ES-I3 (cell line): ENCODE measurements around the gene INPP5B.
A peak's percentile ranks its signal among the peaks of the same experiment; 100 is the strongest.
"Not testable (repeated sequence)": the region's sequence is repeated elsewhere in the genome, so short reads cannot be mapped to it uniquely, and the experiment has no call there.

ENCODE experiments used
- H3K36me3 ChIP-seq: 2 replicates; pipeline ENCODE4 v1.6.1; 2013; ENCODE audit warnings: mild to moderate bottlenecking, low read length, control low read depth, moderate library complexity; ENCODE audit not compliant: insufficient read depth
- H3K4me1 ChIP-seq: 2 replicates; pipeline ENCODE4 v1.6.1; 2013; ENCODE audit warnings: mild to moderate bottlenecking, control low read depth, low read length; ENCODE audit not compliant: insufficient read depth
- H3K9ac ChIP-seq: 2 replicates; pipeline ENCODE4 v1.6.1; 2013; ENCODE audit warnings: low read depth, mild to moderate bottlenecking, low read length, moderate library complexity
- H3K9me3 ChIP-seq: 2 replicates; pipeline ENCODE4 v1.6.1; 2013; ENCODE audit warnings: mild to moderate bottlenecking, low read length, moderate library complexity; ENCODE audit not compliant: control insufficient read depth, insufficient read depth

Gene INPP5B

GRCh38 chr1:37946703-37947360, at the start of gene INPP5B:
INPP5B (minus strand) TSS chr1:37947053; CDS start chr1:37946308, 745 bp downstream.
- H3K9ac ChIP-seq, result peak within 1 kb of the TSS; percentile 75
- H3K9me3 ChIP-seq, result no peaks in the 10 kb centered on the region; the same call in 1 of the 2 replicates
- peaks cover 11% of the 10 kb centered on the region; the same call in 1 of the 2 replicates for H3K4me1 ChIP-seq
- H3K36me3 ChIP-seq, result no peaks in the 10 kb centered on the region; the same call in 1 of the 2 replicates

GRCh38 chr1:37995751-37996345, 49.0 kb upstream of the INPP5B start:
- Histone ChIP-seq H3K36me3 (peaks cover 10% of the 10 kb centered on the region; the same call in 1 of the 2 replicates), H3K9ac (peak overlapping the region; percentile 48; the same call in 1 of the 2 replicates), H3K4me1 (peaks cover 25% of the 10 kb centered on the region), H3K9me3 (no peaks in the 10 kb centered on the region)

- peak overlapping the region; percentile 48 for H3K9ac ChIP-seq
- peaks cover 17% of the 10 kb centered on the region for H3K4me1 ChIP-seq
Measured at GRCh38 chr1:37994886-37995566, 48.2 kb upstream of the INPP5B start.

GRCh38 chr1:37989361-37989930, 42.6 kb upstream of the INPP5B start:
- H3K9ac ChIP-seq, result peak overlapping the region; percentile 79
- no peaks in the 10 kb centered on the region for H3K9me3 ChIP-seq
- no peaks in the 10 kb centered on the region for H3K4me1 ChIP-seq
- peaks cover 19% of the 10 kb centered on the region for H3K36me3 ChIP-seq

More at GRCh38 chr1:37994886-37995566, 48.2 kb upstream of the INPP5B start:
- Histone ChIP-seq H3K9me3 (no peaks in the 10 kb centered on the region), H3K36me3 (peaks cover 10% of the 10 kb centered on the region; the same call in 1 of the 2 replicates)

GRCh38 chr1:37987679-37988078, 40.8 kb upstream of the INPP5B start:
- H3K9ac ChIP-seq, result no peak overlapping the region
- no peaks in the 10 kb centered on the region for H3K9me3 ChIP-seq
- peaks cover 26% of the 10 kb centered on the region for H3K36me3 ChIP-seq
- no peaks in the 10 kb centered on the region for H3K4me1 ChIP-seq

DNA sequence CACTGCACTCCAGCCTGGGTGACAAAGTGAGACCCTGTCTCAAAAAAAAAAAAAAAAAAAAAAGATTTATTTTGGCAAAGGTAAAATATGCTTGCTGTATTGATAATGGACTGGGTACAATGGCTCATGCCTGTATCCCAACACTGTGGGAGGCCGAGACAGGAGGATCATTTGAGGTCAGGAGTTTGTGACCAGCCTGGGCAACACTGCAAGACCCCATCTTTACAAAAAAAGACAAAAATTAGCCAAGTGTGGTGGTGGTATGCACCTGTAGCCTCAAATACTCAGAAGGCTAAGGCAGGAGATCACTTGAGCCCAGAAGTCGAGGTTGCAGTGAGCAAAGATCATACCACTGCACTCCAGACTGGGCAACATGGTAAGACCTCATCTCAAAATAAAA, 36.7 kb upstream of the INPP5B start:
- Histone ChIP-seq H3K9me3 (no peaks in the 10 kb centered on the region), H3K4me1 (no peaks in the 10 kb centered on the region), H3K9ac (no peak overlapping the region), H3K36me3 (peaks cover 50% of the 10 kb centered on the region)

- Histone ChIP-seq H3K4me1 (no peaks in the 10 kb centered on the region), H3K9me3 (no peaks in the 10 kb centered on the region), H3K9ac (no peak overlapping the region), H3K36me3 (peaks cover 37% of the 10 kb centered on the region)
Measured at GRCh38 chr1:37978541-37978940, 31.7 kb upstream of the INPP5B start.

- H3K36me3 ChIP-seq, result peaks cover 27% of the 10 kb centered on the region
- H3K4me1 ChIP-seq, H3K9ac ChIP-seq, H3K9me3 ChIP-seq: not testable (repeated sequence)
Measured at GRCh38 chr1:37975083-37975482, 28.2 kb upstream of the INPP5B start.

- Histone ChIP-seq H3K9me3 (no peaks in the 10 kb centered on the region), H3K9ac (no peak overlapping the region), H3K36me3 (peaks cover 22% of the 10 kb centered on the region), H3K4me1 (no peaks in the 10 kb centered on the region)
Measured at GRCh38 chr1:37974567-37974966, 27.7 kb upstream of the INPP5B start.

- H3K9me3 ChIP-seq, H3K4me1 ChIP-seq, H3K9ac ChIP-seq: not testable (repeated sequence)
- H3K36me3 ChIP-seq, result peaks cover 19% of the 10 kb centered on the region
Measured at GRCh38 chr1:37973684-37974083, 26.8 kb upstream of the INPP5B start.

GRCh38 chr1:37965301-37965700, 18.4 kb upstream of the INPP5B start:
- Histone ChIP-seq H3K36me3 (peaks cover 12% of the 10 kb centered on the region), H3K9ac (no peak overlapping the region), H3K4me1 (no peaks in the 10 kb centered on the region), H3K9me3 (no peaks in the 10 kb centered on the region)

GRCh38 chr1:37964106-37964505, 17.3 kb upstream of the INPP5B start:
- H3K9me3 ChIP-seq, H3K9ac ChIP-seq, H3K4me1 ChIP-seq: not testable (repeated sequence)
- H3K36me3 ChIP-seq, result peaks cover 14% of the 10 kb centered on the region

DNA sequence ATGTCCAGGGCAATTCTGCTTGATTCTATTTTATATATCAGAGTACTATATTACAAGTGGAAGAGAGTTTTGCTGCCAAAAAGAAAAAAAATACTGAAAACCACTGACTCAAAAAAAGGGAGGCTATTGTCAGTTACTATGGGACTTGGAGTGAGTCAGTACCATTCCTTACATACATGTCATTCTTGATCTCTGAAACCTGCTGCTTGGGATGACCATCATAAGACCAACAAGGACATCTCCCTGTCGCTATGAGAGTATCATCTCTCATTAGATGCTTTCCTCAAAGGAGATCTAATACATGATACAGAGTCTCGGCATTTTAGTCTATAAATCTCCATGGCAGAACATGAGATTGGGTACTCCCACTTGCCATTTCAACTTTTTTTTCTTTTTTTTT, 11.8 kb upstream of the INPP5B start:
- Histone ChIP-seq H3K9me3 (no peaks in the 10 kb centered on the region), H3K4me1 (no peaks in the 10 kb centered on the region), H3K9ac (no peak overlapping the region), H3K36me3 (peaks cover 18% of the 10 kb centered on the region)

GRCh38 chr1:37955685-37956084, 8.8 kb upstream of the INPP5B start:
- Histone ChIP-seq H3K36me3 (peaks cover 18% of the 10 kb centered on the region), H3K4me1 (peaks cover 6% of the 10 kb centered on the region; the same call in 1 of the 2 replicates), H3K9me3 (no peaks in the 10 kb centered on the region), H3K9ac (no peak overlapping the region)
